K562 (cell line): Measurements from ENCODE around the gene EEF2K.

ENCODE experiments used
- DMBX1 ChIP-seq: fragments of 250-450 bp; sonication (Bioruptor Pico); IDR thresholded peaks from 2 replicates; pipeline ENCODE4 v1.8.0; 2022; ENCODE audit warnings: inconsistent platforms, mild to moderate bottlenecking, moderate library complexity, borderline replicate concordance
- E2F8 ChIP-seq: fragments of 450-650 bp; IDR thresholded peaks from 2 replicates; pipeline ENCODE4 v1.7.1; 2018; ENCODE audit warnings: mild to moderate bottlenecking, low read depth; ENCODE audit not compliant: partially characterized antibody
- ETS2 ChIP-seq: IDR thresholded peaks from 2 replicates; pipeline ENCODE4 v1.6.1; 2016; ENCODE audit warnings: borderline replicate concordance, missing genetic modification characterization, mild to moderate bottlenecking, moderate library complexity, missing compliant biosample characterization; ENCODE audit not compliant: poor library complexity, severe bottlenecking
- MEF2A ChIP-seq: IDR thresholded peaks from 2 replicates; pipeline ENCODE4 v1.6.1; 2011; ENCODE audit warnings: low read depth, mild to moderate bottlenecking, low read length, moderate library complexity; ENCODE audit not compliant: control insufficient read depth
- POLR2A ChIP-seq: fragments of 450-650 bp; conservative IDR thresholded peaks from 2 replicates; pipeline ENCODE4 v1.6.1; 2016
- RBFOX2 ChIP-seq: fragments of 200-400 bp; formaldehyde crosslinking; IDR thresholded peaks from 2 replicates; pipeline ENCODE4 v1.6.1; 2017; ENCODE audit warnings: low read depth, mild to moderate bottlenecking, low read length, moderate library complexity
- SETDB1 ChIP-seq: IDR thresholded peaks from one replicate; pipeline ENCODE4 v1.6.1; 2012; ENCODE audit warnings: low read length, control low read depth, inconsistent platforms
- TCF3 ChIP-seq: sonication (generic); formaldehyde crosslinking; IDR thresholded peaks from 2 replicates; pipeline ENCODE4 v1.4.0; 2020; ENCODE audit warnings: mild to moderate bottlenecking, missing genetic modification reagents
- TRIM28 ChIP-seq: fragments of 450-650 bp; IDR thresholded peaks from 2 replicates; pipeline ENCODE4 v1.6.1; 2017
- ZFP30 ChIP-seq: fragments of 250-450 bp; sonication (Bioruptor Pico); IDR thresholded peaks from 2 replicates; pipeline ENCODE4 v1.8.0; 2022; ENCODE audit warnings: moderate library complexity, mild to moderate bottlenecking, inconsistent platforms, borderline replicate concordance
- ZNF431 ChIP-seq: sonication (generic); formaldehyde crosslinking; IDR thresholded peaks from 2 replicates; pipeline ENCODE4 v1.8.0; 2022; ENCODE audit warnings: mild to moderate bottlenecking, missing genetic modification reagents
- TF ChIP-seq, protein P1 (sequence below): sonication (generic); formaldehyde crosslinking; IDR thresholded peaks from 2 replicates; pipeline ENCODE4 v1.8.0; 2022; ENCODE audit warnings: missing genetic modification reagents, mild to moderate bottlenecking, moderate library complexity, borderline replicate concordance
- TF ChIP-seq, protein P2 (sequence below), 2 experiments: fragments of 450-650 bp in 1 of 2; sonication (generic) in 1 of 2; formaldehyde crosslinking in 1 of 2; IDR thresholded peaks in 1 of 2; conservative IDR thresholded peaks in 1 of 2; 2 replicates each; pipeline versions ENCODE4 v1.6.1 to v1.8.1; 2016 to 2023; ENCODE audit warnings: mild to moderate bottlenecking in 2 of 2, moderate library complexity in 2 of 2, inconsistent platforms in 1 of 2, missing genetic modification reagents in 1 of 2
- TF ChIP-seq, protein P3 (sequence below), 3 experiments: IDR thresholded peaks in 2 of 3; conservative IDR thresholded peaks in 1 of 3; 2 replicates each; pipeline ENCODE4 v1.5.1; 2011 to 2012; ENCODE audit warnings: low read length in 3 of 3, mild to moderate bottlenecking in 3 of 3, control low read depth in 2 of 3, improper control_type of control experiment in 1 of 3, inconsistent platforms in 1 of 3, low read depth in 1 of 3, mixed read lengths in 1 of 3, moderate library complexity in 1 of 3; ENCODE audit not compliant: insufficient read depth in 2 of 3

- TF ChIP-seq TCF3, result no peak
- TF ChIP-seq, protein P1, sequence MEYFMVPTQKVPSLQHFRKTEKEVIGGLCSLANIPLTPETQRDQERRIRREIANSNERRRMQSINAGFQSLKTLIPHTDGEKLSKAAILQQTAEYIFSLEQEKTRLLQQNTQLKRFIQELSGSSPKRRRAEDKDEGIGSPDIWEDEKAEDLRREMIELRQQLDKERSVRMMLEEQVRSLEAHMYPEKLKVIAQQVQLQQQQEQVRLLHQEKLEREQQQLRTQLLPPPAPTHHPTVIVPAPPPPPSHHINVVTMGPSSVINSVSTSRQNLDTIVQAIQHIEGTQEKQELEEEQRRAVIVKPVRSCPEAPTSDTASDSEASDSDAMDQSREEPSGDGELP (CRISPR knock-in tag), result no peak
- no peak for TF ChIP-seq RBFOX2
- no peak for TF ChIP-seq ZNF431
- no peak for TF ChIP-seq ETS2 (tag)
- TF ChIP-seq E2F8, result no peak
- TF ChIP-seq MEF2A, result no peak
- no peak for TF ChIP-seq SETDB1
- TF ChIP-seq, protein P2, sequence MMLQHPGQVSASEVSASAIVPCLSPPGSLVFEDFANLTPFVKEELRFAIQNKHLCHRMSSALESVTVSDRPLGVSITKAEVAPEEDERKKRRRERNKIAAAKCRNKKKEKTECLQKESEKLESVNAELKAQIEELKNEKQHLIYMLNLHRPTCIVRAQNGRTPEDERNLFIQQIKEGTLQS (IDR thresholded peaks at IDR 0.05), result no peak
- TF ChIP-seq, protein P2 (CRISPR knock-in tag; conservative IDR thresholded peaks at IDR 0.05), result no peak
- no peak for TF ChIP-seq ZFP30
- TF ChIP-seq DMBX1 (CRISPR knock-in tag), result no peak
- TF ChIP-seq TRIM28, result no peak
- no peak for TF ChIP-seq POLR2A
- TF ChIP-seq, protein P3, sequence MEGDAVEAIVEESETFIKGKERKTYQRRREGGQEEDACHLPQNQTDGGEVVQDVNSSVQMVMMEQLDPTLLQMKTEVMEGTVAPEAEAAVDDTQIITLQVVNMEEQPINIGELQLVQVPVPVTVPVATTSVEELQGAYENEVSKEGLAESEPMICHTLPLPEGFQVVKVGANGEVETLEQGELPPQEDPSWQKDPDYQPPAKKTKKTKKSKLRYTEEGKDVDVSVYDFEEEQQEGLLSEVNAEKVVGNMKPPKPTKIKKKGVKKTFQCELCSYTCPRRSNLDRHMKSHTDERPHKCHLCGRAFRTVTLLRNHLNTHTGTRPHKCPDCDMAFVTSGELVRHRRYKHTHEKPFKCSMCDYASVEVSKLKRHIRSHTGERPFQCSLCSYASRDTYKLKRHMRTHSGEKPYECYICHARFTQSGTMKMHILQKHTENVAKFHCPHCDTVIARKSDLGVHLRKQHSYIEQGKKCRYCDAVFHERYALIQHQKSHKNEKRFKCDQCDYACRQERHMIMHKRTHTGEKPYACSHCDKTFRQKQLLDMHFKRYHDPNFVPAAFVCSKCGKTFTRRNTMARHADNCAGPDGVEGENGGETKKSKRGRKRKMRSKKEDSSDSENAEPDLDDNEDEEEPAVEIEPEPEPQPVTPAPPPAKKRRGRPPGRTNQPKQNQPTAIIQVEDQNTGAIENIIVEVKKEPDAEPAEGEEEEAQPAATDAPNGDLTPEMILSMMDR (IDR thresholded peaks at IDR 0.05 in 2 of 3, conservative IDR thresholded peaks at IDR 0.05 in 1 of 3; ENCODE audit: insufficient read depth in 2 of 3, low read depth in 1 of 3, low read length in 3 of 3), result no peak
Measured at GRCh38 chr16:22323173-22323958, 117.3 kb downstream of the EEF2K start.
